GM03348 (cell line): ENCODE measurements around the gene RPA3.

Source experiments
- DNase-seq: peaks from one replicate; pipeline ENCODE4 v3.0.0; 2012; ENCODE audit warnings: low spot score

Gene RPA3

DNA sequence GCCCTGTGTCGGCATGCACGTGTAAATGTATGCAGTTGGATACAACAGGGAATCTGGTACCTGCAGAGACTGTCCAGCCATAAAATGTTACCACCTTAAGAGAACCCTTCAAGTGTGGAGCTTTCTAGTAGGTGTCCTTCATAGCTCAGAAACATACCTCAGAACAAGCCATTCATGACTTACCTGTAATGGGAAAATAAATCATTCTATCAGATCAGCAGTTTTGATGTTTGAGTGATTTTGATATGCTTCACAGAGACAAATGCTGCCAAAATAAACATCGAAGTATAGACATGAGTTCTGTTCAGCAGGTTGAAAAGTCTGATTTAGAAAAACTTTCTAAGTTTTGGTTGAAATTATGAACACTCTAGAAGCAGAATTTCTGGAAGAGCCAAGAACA, 111.4 kb downstream of the RPA3 start:
- DNase-seq, result no peak

- no peak for DNase-seq
Measured at GRCh38 chr7:7596176-7596575, 122.2 kb downstream of the RPA3 start.

DNA sequence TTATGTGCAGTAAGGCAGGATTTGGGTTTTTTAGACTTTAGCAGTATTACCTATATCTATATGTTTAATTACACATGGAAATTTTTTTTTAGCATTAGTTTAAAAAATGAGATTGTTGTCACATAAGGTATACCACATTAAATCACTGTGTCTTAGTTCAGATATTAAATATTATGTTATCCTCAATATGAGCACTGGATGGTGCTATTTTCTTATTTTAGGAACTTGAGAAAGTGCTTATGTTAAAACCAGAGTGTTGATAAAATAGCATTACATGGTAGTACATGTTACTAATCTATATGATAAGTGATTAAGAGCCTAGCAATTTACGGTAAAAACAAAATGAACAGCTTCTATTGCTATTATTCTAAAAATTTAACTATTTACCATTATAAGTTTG, 123.0 kb downstream of the RPA3 start:
- peak; percentile 54 for DNase-seq
